ENCODE data around the gene AAR2.

DNA sequence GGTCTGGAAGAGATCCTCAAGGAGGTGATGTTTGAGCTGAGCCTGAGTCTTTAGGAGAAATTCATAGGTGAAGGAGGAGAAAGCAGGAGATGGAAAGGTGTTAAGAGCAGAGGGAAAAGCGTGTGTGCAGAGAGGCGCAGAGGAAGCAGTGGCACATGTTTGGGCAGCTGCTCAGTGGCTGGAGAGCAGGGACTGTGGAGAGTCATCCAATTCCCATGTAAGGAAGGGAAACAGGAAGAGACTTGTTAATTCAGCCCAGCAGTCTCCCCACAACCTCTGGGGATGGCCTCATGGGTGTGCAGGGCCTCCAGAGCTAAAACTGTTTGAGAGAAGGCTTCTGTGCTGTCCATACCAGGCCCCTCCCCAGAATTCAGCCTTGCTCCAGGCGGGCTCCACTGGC, 16.2 kb downstream of the AAR2 start:
- TF ChIP-seq, protein P1, sequence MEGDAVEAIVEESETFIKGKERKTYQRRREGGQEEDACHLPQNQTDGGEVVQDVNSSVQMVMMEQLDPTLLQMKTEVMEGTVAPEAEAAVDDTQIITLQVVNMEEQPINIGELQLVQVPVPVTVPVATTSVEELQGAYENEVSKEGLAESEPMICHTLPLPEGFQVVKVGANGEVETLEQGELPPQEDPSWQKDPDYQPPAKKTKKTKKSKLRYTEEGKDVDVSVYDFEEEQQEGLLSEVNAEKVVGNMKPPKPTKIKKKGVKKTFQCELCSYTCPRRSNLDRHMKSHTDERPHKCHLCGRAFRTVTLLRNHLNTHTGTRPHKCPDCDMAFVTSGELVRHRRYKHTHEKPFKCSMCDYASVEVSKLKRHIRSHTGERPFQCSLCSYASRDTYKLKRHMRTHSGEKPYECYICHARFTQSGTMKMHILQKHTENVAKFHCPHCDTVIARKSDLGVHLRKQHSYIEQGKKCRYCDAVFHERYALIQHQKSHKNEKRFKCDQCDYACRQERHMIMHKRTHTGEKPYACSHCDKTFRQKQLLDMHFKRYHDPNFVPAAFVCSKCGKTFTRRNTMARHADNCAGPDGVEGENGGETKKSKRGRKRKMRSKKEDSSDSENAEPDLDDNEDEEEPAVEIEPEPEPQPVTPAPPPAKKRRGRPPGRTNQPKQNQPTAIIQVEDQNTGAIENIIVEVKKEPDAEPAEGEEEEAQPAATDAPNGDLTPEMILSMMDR (IDR thresholded peaks at IDR 0.05; ENCODE audit: borderline replicate concordance, extremely low read depth, low read length, poor library complexity, severe bottlenecking): no peak
- TF ChIP-seq EZH2 (IDR thresholded peaks at IDR 0.05; ENCODE audit: borderline replicate concordance, low read depth, low read length, severe bottlenecking): no peak

Measured in DND-41 (cell line).